Cardiac muscle cell (in vitro differentiated cells and primary cell): ENCODE measurements around the gene MAPK10. TPM values are rescaled to one million over a fixed set of nuclear protein-coding genes. Genes with fewer than 3 reads are reported as not detected.
A peak's percentile ranks its signal among the peaks of the same experiment; 100 is the strongest.

Experiments
- DNase-seq, 2 donors: peaks; one replicate each; pipeline versions ENCODE4 v3.0.0 to v3.0.0-alpha.2; 2010 to 2017; ENCODE audit warnings: low read depth in 1 of 2, low spot score in 1 of 2
- H3K27ac ChIP-seq: fragments of 200-600 bp; sonication (generic); 2 replicates; pipeline ENCODE4 v1.5.1; 2016
- H3K27me3 ChIP-seq: fragments of 200-600 bp; sonication (generic); 2 replicates; pipeline ENCODE4 v1.6.0; 2016; ENCODE audit warnings: control low read depth
- H3K36me3 ChIP-seq: fragments of 200-600 bp; sonication (generic); 2 replicates; pipeline ENCODE4 v1.5.1; 2016; ENCODE audit warnings: control low read depth
- H3K4me1 ChIP-seq: fragments of 200-600 bp; sonication (generic); 2 replicates; pipeline ENCODE4 v1.8.1; 2017; ENCODE audit warnings: low read depth, mild to moderate bottlenecking, mixed run types
- H3K4me3 ChIP-seq: fragments of 200-600 bp; sonication (generic); 2 replicates; pipeline ENCODE4 v1.5.1; 2016; ENCODE audit warnings: mild to moderate bottlenecking
- H3K9me3 ChIP-seq: fragments of 200-600 bp; sonication (generic); 2 replicates; pipeline ENCODE4 v1.5.1; 2017; ENCODE audit warnings: low read depth, mild to moderate bottlenecking, control low read depth
- polyA plus RNA-seq: library from polyadenylated mRNA; unstranded; fragments of >200 nt; fragmentation: Nextera tagmentation; extraction: Ambion mirVana; gene quantifications from 2 replicates; pipeline ENCODE4 v1.2.1, GENCODE V29; 2016
- total RNA-seq: library from RNA; depleted of rRNA; stranded (reverse); fragments of >200 nt; gene quantifications from 2 replicates; pipeline ENCODE4 v1.2.3, GENCODE V29; 2016
- TF ChIP-seq, protein P1 (sequence below): IDR thresholded peaks from 2 replicates; pipeline ENCODE4 v1.5.1; 2012; ENCODE audit warnings: low read depth, mild to moderate bottlenecking, low read length

The MAPK10 gene
- total and polyA plus RNA-seq, 2 experiments from 2014 or later = 13.9 to 22.8 TPM

DNA sequence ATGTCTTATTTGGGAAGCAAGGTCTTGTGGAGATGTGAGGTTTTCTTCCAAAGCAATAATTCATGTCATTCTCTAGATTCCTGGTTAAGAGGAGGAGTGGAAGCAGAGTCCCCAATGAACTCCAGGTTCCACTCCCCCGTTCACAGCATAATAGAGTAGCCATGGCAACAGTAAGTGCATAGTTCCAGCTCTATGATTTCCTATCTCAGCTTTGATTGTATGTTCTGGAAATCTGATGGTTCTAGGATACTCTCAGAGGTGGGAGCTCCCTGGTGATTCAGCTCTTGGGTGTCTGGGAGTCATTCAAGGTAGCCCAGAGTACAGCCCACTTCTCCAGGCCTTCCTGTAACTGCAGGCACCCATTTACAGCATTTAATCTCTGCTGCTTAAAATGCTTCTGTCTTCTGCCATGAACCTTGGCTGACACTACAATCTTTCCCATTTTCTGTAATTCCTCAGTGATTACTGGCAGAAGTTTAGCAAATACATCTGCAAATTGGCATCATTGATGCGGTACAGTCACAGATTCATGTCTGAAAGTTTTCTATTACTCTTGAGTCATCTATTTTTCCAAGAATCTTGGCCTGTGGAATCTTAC lies 242.0 kb downstream of the MAPK10 start:
- Histone ChIP-seq H3K36me3 (no peaks in the 10 kb centered on the region), H3K9me3 (no peaks in the 10 kb centered on the region), H3K4me1 (no peaks in the 10 kb centered on the region), H3K4me3 (no peak overlapping the region), H3K27me3 (no peaks in the 10 kb centered on the region), H3K27ac (no peak overlapping the region)
- TF ChIP-seq, protein P1, sequence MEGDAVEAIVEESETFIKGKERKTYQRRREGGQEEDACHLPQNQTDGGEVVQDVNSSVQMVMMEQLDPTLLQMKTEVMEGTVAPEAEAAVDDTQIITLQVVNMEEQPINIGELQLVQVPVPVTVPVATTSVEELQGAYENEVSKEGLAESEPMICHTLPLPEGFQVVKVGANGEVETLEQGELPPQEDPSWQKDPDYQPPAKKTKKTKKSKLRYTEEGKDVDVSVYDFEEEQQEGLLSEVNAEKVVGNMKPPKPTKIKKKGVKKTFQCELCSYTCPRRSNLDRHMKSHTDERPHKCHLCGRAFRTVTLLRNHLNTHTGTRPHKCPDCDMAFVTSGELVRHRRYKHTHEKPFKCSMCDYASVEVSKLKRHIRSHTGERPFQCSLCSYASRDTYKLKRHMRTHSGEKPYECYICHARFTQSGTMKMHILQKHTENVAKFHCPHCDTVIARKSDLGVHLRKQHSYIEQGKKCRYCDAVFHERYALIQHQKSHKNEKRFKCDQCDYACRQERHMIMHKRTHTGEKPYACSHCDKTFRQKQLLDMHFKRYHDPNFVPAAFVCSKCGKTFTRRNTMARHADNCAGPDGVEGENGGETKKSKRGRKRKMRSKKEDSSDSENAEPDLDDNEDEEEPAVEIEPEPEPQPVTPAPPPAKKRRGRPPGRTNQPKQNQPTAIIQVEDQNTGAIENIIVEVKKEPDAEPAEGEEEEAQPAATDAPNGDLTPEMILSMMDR = no peak
- DNase-seq = peak in 1 of 2 donors; percentile 95

DNA sequence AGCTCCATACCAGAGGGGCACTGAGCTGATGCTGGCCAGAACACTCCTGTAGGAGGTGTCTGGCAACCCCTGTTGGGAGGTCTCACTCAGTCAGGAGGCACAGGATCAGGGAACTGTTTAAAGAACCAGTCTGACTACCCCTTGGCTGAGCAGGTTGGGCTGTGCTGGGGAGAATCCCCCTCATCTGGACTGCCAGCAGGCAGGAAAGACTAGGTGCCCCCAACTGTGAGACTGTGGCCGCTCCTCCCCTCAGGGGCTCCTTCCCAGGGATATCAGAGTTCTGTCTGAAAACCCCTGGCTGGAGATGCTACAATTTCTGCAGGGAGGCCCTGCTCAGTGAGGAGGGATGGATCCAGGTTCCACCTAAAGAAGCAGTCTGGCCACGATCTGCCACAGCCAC lies 245.3 kb downstream of the MAPK10 start:
- Histone ChIP-seq H3K4me3 (no peak overlapping the region), H3K27ac (no peak overlapping the region), H3K4me1 (no peaks in the 10 kb centered on the region), H3K27me3 (no peaks in the 10 kb centered on the region), H3K36me3 (no peaks in the 10 kb centered on the region), H3K9me3 (no peaks in the 10 kb centered on the region)
- TF ChIP-seq, protein P1 = no peak
- DNase-seq = no peak

DNA sequence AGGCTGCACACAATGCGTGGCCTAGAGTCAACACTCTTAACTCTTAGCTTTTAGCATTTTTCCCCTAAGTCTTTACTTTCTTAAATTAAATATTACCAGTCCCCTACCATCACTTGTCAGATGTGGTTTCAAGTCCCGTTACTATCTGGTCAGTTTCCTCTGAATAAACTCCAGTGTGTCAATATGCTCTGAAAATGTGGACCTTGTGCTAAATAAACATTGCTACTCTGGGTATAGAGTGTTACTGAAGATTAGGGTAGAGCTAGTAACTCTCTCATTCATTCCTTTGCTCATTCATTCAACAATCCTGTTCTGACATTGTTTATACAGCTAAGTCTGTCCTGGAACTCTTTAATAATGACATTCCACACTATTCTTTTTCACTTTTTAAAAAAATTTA lies 251.0 kb downstream of the MAPK10 start:
- no peaks in the 10 kb centered on the region for H3K36me3 ChIP-seq
- H3K4me3 ChIP-seq = no peak overlapping the region
- H3K27ac ChIP-seq = no peak overlapping the region
- no peak for DNase-seq
- no peaks in the 10 kb centered on the region for H3K4me1 ChIP-seq
- H3K27me3 ChIP-seq = no peaks in the 10 kb centered on the region
- no peaks in the 10 kb centered on the region for H3K9me3 ChIP-seq
- TF ChIP-seq, protein P1 = no peak

DNA sequence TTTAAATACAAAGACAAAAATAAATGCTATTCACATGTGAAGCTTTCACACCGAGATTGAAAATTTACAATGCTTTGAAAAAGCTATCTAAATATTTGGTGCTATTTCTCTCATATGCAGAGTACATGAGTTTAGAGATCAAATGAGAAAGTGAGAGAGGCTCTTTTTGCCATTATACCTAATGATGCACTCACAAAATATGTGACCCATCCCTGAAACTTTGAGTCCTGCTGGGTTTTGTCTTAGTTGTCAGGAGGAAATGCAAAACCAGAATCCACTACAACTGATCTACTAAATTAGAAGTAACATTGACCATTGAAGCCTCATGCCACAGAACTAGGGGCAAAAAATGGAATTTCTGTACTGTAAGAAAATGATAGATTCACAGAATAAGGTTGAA lies 251.7 kb downstream of the MAPK10 start:
- no peak overlapping the region for H3K27ac ChIP-seq
- no peak overlapping the region for H3K4me3 ChIP-seq
- peak in 1 of 2 donors; percentile 13 for DNase-seq

DNA sequence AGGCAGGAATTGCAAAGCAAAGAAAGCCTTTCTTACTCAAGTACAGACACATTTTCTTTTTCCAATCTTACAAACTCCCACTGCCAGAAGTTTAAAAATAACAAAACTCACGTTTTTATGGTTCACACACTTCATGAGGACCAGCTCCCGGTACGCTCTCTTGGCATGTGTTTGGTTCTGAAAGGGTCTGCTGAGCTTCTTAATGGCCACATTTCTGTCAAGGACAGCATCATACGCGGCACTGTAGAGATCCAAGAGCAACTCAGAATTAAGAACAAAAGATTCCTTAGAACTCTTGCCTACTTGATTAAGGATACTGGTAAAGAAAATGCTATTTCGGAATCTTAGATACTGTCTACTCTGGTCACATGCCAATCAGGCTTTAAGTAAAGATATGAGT lies 252.7 kb downstream of the MAPK10 start:
- Histone ChIP-seq H3K36me3 (no peaks in the 10 kb centered on the region), H3K4me1 (no peaks in the 10 kb centered on the region), H3K27ac (no peak overlapping the region), H3K4me3 (no peak overlapping the region), H3K27me3 (no peaks in the 10 kb centered on the region), H3K9me3 (no peaks in the 10 kb centered on the region)
- TF ChIP-seq, protein P1 = no peak
- no peak for DNase-seq

More for the DNA sequence above, 251.7 kb downstream of the MAPK10 start:
- Histone ChIP-seq H3K4me1 (no peaks in the 10 kb centered on the region), H3K27me3 (no peaks in the 10 kb centered on the region), H3K36me3 (no peaks in the 10 kb centered on the region), H3K9me3 (no peaks in the 10 kb centered on the region)
- TF ChIP-seq, protein P1 = no peak
